A673 (cell line): Measurements from ENCODE around the gene DOCK1.

Source experiments
- CTCF ChIP-seq: fragments of 300-800, 200-600 bp; sonication (generic); conservative IDR thresholded peaks from 2 replicates; pipeline ENCODE4 v1.5.1; 2017; ENCODE audit warnings: low read depth, mild to moderate bottlenecking, antibody characterized with exemption, low read length, moderate library complexity, mixed read lengths
- EZH2 ChIP-seq: fragments of 200-600 bp; sonication (generic); IDR thresholded peaks from 2 replicates; pipeline ENCODE4 v1.6.1; 2017; ENCODE audit warnings: borderline replicate concordance, low read depth, mild to moderate bottlenecking, mixed read lengths, antibody characterized with exemption, low read length; ENCODE audit not compliant: poor library complexity, severe bottlenecking

- TF ChIP-seq CTCF: no peak
- TF ChIP-seq EZH2: no peak
These were observed 449.0 kb downstream of the DOCK1 start for GRCh38 chr10:127354255-127354654.
